Stimulated activated CD4-positive, alpha-beta T cell treated with anti-CD3 and anti-CD28 coated beads, Interleukin-15, amount 100 ng/mL, for 24 hours (primary cell): ENCODE results near the gene GTF2E1.
"Not testable (repeated sequence)": the region's sequence is repeated elsewhere in the genome, so short reads cannot be mapped to it uniquely, and the experiment has no call there.

ENCODE experiments used
- DNase-seq: peaks from one replicate; pipeline ENCODE4 v3.0.0-alpha.2; 2020

GTF2E1 gene

DNA sequence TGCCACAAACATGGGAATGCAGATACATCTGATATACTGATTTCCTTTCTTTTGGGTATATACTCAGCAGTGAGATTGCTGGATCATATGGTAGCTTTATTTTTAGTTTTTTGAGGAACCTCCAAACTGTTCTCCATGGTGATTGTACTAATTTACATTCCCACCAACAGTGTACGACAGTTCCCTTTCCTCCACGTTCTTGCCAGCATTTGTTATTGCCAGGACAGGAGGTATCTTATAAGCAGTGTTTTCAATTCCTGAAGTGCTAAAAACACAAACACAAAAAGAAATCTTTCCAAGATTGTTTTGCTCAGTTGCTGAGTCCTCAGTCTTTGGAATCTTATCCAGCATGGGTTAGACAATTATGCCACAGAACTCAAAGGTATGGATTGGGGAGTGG is 13.5 kb downstream of the GTF2E1 start:
- no peak for DNase-seq

DNA sequence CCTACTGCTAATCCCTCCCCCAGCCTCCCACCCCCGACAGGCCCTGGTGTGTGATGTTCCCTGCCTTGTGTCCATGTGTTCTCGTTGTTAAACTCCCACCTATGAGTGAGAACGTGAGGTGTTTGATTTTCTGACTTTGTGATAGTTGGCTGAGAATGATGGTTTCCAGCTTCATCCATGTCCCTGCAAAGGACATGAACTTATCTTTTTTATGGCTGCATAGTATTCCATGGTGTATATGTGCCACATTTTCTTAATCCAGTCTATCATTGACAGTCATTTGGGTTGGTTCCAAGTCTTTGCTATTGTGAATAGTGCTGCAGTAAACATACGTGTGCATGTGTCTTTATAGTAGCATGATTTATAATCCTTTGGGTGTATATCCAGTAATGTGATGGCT is 16.0 kb downstream of the GTF2E1 start:
- DNase-seq: not testable (repeated sequence)

DNA sequence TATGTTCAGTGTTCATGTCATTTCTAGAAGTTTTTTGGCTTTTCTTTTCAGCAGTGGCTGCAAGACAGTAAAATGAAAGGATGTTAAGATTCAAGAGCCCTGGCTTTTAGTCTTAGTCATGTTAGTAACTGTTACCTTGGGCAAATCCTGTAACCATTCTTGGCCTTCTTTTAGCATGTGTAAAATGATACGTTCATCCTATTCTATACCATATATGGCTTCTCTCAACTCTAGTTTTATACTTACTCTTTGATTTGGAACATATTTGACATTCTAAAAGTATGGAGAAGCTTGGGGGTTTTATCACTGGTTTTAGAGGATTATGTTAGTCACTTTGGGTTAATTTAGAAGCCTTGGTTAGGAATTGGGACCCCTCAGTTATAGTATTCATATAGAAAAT is 20.1 kb downstream of the GTF2E1 start:
- no peak for DNase-seq

DNA sequence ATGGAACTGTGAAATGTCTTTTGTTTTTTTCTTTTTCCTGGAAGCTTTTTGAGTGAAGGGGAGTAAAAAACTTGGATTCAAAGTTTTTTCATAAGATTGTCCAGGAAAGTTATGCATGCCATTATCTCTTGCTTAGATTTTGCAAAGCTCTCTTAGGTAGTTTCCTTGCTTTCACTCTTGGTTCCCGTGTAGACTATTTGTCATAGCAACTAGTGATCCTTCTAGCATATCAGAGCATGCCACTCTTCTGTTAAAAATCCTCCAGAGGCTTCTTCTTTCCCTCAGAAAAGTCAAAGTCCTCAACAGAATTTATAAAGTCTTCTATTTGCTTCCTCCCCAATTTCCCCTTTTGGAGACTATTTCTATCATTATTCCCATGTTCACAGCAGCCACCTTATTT is 21.1 kb downstream of the GTF2E1 start:
- DNase-seq: no peak

DNA sequence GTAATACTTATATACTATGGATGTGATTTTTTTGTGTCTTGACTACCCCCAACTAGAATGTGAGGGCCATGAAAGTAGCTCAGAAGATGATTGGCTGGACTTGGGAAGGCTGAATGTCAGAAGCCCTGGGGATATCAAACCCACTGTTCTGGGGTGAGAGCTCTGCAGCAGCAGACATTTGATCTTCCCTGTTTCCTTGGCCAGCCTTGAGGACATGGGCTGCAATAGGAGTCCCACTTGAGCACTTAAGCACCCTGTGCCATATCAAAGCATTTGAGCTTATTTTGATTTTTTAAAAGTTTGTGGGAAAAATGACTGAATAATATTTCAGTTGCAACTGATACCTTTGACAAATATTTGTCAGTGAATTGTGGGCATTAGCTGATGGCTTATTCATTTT is 21.7 kb downstream of the GTF2E1 start:
- DNase-seq: no peak

DNA sequence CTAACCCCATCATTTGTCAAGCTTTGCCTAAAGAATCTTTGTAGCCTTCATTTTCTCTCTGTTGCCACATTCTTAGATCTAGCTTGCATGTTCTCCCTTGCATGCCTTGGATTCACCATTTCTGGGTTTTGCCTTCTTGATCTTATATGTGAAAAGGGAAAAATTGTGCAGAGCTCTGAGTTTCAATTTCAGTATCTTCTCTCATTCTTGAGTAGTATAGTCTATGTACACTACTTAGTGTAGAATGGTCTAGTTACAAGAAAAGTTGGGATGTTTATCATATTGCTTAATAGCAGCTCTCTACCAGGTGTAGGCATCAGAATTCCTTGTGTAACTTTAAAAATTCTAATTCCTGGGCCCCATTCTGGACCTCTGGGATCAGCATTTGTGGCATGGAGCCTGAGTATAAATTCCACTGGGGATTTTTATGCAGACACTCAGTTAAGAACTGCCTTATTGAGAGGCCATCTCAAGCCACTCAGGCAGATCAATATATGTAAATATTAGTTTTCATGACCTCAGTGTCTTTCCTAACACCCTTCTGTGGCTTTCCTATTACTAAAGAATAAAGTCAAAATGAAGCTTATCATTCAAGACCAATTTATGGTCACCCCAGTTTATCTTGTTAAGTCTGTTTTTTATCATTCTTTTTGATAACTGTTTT is 23.4 kb downstream of the GTF2E1 start:
- no peak for DNase-seq

DNA sequence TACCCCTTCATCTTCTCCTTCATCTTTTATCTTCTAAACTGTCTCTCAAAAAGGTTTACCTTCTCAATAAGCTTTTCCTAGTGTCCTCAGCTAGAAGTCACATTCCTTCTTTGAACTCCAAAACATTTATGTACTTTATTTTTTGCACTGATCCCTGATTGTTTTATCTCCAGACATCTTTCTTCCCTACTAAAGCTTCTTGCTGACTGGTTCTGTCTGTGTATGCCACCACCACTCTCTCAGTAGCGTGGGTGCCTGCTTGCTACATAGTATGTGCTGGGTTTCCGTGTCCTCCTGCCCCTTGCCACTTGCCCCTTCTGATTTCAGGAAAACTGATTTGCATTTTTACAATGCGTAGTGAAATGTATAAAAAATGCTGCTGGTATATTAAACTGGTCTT is 24.0 kb downstream of the GTF2E1 start:
- no peak for DNase-seq

DNA sequence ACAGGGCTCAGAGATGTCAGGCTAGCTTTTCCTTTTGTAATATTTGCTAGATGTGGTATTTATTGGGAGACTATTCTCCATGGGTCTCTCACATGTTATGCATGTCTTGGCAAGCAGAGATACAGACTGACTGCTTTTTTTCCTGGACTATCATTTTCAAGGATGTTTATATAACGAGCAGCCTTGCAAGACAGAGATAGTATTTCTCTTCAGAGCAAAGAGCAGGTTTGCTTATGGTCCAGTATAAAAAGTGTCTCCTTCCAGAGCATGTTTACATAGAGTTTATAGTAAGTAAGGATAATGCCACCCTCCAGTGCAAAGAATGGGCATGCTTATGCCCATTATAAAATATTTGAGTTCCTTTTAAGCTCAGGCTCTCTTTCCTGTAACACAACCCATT is 24.6 kb downstream of the GTF2E1 start:
- DNase-seq: no peak

DNA sequence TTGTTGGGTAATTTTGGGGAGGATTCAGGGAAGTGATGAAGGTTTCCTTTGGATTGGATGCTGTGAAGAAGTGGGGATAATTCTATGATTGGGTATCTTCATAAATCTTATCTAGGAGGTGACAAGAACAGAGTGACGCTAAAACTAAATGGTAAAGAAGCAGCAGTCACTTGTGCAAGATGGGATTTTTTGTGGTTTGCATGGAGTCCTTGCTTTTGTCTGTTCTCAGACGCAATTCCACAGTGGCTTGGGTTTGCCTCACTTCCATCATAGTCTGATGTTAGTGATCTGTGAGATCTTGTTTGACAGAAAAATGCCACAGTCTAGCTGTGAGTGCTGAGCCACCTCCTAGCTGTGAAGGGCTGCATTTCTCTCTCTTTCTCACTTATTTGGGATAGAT is 26.9 kb downstream of the GTF2E1 start:
- no peak for DNase-seq

DNA sequence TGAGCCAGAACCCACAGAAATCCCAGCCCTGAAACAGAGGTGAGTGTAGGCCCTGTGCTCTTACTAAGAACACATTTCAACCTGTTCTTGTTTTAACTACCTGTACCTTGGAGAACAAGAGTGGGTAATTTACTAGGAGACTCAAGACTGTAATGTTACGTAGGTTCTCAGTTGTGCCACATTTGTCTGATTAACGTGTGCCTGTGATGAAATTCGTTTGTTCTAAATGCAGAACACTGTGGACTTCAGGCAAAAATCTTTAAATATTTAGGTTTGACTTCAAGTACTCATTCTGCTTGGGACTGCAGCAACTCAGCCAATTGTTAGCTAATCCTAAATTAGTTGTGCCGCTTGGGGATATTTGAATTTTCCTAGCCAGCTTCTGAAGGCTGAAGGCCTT is 28.3 kb downstream of the GTF2E1 start:
- DNase-seq: no peak

DNA sequence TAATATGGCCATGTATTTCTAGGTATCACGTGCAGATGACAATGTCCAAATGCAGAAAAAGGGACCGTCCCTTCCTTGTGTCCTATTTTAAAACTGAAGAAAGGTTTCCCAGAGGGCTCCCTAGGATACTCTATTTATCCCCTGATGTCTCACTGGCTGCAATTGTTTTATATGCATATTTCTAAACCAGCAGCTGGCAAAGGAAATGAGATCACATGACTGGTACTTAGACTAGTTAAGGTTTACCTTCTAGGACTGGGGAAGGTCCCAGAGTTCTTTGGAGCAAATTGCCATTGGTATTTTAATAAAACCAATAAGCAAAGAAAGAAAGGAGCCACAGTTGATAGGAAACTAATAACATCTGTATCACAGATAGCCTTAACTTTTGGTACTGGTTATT is 29.5 kb downstream of the GTF2E1 start:
- no peak for DNase-seq

DNA sequence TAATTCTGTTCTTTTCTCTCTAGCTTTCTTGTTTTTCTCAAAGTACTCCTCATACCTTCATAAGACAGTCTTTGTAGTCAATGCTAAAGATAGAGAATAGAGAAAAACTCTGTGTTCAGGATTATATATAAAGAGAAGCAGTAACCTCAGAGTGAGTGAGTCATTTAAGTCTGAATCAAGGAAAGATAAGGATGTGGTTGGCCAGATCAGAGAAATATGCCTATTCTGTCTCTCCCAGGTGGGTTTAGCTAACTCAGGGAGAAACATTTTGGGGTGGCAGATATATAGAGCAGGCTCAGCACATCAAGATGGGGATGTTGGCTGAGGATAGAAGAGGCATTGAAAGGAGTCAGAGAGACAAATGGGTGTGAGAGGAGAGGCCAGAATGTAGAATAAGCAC is 31.4 kb downstream of the GTF2E1 start:
- no peak for DNase-seq

DNA sequence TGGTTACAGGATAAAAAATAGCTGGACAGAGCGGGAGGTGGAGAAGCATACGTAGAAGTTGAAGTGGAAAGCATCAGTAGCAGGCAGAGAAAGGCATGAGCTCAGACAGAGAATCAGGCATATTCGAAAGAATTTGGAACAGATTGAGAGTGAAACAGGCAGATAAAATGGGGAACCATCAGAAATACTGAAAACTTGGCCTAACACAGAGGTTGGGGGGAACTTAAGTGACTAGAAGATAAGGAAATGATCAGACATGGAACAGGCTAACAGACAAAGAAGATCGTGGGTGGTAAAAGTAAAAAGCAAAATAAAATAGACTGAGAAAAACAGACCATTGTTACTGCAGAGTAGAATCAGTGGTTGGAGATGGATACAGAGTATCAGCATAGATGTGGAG is 32.9 kb downstream of the GTF2E1 start:
- DNase-seq: no peak

DNA sequence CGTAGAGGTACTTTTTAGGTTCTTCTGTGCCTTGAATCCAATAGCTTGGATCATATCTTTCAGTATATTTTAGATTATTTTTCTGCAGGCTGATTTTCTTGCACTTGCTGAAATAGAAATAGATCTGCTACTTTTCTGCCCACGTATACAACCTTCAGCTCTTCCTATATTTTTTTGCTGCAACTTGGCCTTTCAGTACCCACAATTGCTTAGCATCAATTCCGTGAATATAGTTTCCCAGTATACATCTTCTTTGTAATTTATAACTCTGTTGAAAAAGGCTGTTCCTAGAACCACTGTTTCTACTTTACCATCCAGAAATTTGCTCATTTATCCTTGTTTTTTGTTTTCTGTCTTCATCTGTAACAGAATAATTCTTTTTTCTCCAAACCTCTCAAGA is 36.2 kb downstream of the GTF2E1 start:
- no peak for DNase-seq

DNA sequence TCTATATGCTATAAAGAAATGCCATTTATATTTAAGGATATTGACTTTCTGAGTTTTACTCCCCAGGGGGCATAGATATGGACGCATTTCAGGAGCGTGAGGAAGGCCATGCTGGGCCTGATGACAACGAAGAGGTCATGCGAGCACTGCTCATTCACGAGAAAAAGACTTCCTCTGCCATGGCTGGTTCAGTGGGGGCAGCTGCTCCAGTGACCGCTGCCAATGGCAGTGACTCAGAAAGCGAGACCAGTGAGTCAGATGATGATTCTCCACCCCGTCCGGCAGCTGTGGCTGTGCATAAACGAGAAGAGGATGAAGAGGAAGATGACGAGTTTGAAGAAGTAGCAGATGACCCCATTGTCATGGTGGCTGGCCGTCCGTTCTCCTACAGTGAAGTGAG is 38.4 kb downstream of the GTF2E1 start:
- no peak for DNase-seq

DNA sequence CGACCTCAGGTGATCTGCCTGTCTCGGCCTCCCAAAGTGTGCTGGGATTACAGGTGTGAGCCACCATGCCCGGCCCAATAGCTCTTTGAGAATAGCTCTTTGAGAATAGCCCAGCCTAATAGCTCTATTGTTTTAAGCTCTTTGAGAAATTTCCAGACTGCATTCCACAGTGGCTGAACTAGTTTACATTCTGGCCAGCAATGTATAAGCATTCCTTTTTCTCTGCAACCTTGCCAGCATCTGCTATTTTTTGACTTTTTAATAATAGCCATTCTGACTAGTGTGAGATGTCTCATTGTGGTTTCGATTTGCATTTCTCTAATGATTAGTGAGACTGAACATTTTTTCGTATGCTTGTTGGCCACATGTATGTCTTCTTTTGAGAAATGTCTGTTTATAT is 43.3 kb downstream of the GTF2E1 start:
- DNase-seq: not testable (repeated sequence)

DNA sequence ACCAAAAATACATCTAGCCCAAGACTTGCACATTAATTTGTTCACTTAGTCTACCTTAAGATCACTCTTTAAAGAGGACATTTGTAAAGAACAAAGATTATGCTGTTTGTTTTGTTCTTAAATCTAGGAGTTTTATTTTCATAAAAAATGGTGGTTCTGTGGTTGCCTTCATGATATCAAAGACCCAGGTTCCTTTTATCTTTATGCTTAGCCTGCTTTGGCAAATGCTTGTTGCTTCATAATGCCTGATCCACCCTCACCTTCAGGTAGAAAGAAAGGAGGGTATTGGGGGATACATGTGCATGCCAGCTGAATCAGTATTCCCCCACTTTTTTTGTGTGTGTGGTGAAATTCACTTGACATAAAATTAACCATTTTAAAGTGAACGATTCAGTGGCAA is 48.5 kb downstream of the GTF2E1 start:
- no peak for DNase-seq

DNA sequence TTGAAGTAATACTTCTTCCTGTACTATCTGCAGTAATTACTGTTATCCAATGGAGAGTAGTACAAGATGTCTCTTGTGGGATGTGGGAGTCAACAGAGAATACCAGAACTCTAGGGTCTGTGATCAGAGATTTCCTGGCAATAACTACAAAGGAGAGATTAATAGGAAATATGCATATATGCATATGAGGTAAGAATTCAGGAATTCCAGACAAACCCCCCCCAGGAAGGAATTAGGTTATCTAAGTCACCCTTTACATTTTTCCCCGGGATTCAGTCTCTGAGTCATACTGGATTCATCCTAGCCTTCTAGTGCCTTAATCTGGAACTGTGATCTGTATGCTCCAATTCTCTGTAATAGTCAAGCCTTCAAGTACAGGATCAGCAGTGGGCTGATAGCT is 49.4 kb downstream of the GTF2E1 start:
- no peak for DNase-seq

DNA sequence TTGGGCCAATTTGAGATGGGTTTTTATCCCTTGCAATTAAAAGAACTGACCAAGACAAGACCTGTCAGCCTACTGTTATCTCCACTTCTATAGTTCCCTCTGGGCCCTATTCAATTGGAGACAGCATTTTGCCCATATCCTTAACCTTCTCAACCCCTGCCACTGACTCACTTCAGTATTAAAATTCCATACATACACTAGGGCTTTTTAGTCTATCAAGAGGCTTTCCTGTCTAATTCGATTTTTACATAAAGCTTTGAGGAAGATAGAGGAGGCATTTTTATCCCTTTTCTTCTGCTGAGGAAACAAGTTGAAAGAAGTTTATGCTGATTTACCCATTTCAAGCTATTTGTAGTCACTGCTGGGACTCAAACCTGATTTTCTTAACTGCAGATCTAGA is 51.1 kb downstream of the GTF2E1 start:
- no peak for DNase-seq

DNA sequence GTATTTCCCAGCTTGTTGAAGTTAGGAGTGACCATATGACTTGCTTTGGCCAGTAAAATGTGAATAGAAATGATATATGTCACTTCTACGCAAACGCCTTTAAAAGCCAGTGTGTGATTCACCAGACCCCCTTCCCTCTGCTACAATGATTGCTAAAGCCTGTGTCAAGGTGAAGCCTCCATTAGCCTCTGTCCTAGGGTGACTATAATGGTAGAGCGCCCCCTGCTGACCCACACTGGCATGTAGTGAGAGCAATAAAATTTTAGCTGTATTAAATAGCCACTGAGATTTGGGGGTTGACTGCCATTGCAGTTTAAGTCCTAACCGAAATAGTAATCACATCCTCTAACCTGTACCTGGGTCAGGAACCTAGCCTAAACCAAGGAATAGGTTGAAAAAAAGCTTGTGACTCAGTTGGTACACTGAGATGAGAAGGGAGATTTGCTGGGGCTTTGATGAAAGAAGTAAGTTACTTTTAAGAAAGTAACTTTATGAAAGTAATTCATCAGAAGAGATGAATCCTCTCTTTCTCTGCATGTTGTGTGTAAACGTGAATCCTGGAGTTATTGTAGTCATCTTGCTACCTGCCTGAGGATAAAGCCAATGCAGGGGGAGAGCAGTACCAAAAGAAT is 52.6 kb downstream of the GTF2E1 start:
- DNase-seq: peak; percentile 86

DNA sequence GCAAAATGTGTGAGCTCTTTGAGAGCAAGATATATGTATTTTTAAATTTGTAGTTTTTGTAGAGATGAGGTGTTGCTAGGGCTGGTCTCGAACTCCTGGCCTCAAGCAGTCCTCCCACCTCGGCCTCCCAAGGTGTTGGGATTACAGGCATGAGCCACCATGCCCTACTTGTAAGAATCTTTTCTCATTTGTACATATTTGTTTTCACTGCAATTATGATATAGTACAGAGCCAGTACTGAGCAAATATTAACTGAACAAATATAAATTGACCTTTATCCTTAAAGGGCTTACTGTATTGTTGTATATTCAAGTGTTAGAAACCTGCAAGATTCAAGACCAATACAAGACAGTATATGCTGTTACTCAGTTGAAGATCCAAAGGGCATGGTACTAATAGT is 53.4 kb downstream of the GTF2E1 start:
- no peak for DNase-seq

DNA sequence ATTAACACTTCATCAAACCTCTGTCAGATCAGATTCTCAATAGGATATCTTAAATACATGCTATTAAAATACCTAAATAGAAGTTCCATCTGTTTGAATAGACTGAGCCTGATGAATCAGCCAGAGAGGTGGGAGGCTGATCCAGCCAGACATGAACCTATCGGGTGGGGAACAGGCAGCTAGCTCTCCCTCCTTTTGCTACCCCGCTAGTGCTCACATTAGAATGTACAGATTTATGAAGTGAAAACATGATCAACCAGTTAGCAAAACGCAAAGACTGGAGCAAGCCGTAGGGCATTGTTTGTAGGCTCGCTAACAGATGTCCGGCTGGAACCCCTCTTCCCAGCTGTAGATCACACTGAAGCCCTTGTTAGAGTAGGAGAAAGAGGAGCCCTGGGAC is 54.4 kb downstream of the GTF2E1 start:
- no peak for DNase-seq

DNA sequence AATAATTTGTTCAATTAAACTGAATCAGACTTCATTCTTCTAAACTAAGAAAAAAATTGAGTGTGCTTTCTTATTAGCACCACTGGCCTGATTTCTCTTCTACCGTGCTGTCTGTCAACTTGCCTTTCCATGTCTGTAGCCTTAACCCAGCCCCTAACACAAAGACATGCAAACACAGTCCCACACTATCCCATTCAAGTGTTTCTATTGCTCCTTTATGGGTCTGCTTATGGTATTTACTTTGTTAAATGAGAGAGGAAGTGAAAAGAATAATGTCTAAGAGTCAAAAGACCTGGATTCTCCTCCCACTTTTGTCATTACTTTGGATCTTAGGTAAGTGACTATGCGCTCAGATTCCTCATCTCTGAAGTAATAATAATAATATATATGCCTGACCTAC is 55.3 kb downstream of the GTF2E1 start:
- DNase-seq: no peak

DNA sequence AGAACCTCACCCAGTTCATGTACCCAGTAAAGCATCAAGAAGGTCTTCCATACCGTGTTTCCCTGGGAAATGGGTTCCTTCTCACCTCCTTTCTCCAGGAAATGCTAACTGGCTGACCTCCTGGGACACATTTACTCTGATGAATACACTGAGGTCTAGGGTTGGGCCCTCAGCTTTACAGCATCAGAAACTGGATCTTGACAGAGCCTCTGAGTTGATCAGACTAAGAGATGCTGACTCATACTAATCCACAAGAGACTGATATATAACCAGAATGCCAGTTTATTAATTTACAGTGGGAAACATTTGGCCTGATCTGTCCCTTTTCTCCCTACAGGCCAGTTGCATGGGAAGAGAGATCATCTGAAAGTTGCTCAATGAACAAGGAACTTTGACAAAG is 55.8 kb downstream of the GTF2E1 start:
- DNase-seq: no peak

DNA sequence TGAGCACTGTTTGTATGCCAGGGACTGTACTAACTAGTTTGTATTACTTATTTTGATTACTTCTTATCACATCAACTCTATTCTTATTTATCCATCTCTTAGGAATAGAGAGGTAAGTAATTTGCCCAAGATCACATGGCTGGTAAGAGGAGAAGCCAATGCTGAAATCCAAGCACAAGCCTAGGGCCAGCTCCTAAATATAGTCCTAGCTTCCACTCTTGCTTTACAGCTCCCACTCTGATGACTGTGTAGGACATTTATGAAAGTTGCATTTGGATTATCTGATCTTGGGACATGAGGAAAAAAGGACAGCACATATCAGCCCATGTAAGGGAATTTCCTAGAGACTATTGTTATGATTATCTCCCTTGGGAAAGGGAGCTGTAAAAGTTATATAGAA is 58.1 kb downstream of the GTF2E1 start:
- no peak for DNase-seq
